Neuronal stem cell (in vitro differentiated cells): Measurements from ENCODE around the gene DIP2C.

ENCODE experiments used
- DNase-seq: peaks from one replicate; pipeline ENCODE4 v3.0.0-alpha.2; 2013; ENCODE audit warnings: low spot score
- H2AFZ ChIP-seq: one replicate; pipeline ENCODE4 v1.6.1; 2013; ENCODE audit warnings: mild to moderate bottlenecking, low read length, inconsistent platforms
- H2AK5ac ChIP-seq: 2 replicates; pipeline ENCODE4 v1.6.1; 2013; ENCODE audit warnings: low read depth, mild to moderate bottlenecking, inconsistent platforms, low read length, moderate library complexity, mixed read lengths
- H2BK120ac ChIP-seq: 2 replicates; pipeline ENCODE4 v1.6.1; 2013; ENCODE audit warnings: low read depth, mild to moderate bottlenecking, inconsistent platforms, low read length, moderate library complexity, mixed read lengths
- H2BK12ac ChIP-seq: one replicate; pipeline ENCODE4 v1.6.1; 2013; ENCODE audit warnings: low read length, inconsistent platforms
- H2BK15ac ChIP-seq: 2 replicates; pipeline ENCODE4 v1.6.1; 2013; ENCODE audit warnings: mild to moderate bottlenecking, low read length, inconsistent platforms, mixed read lengths
- H2BK5ac ChIP-seq: one replicate; pipeline ENCODE4 v1.6.1; 2013; ENCODE audit warnings: inconsistent platforms, mild to moderate bottlenecking, low read length, moderate library complexity
- H3K14ac ChIP-seq: one replicate; pipeline ENCODE4 v1.6.1; 2013; ENCODE audit warnings: low read length, inconsistent platforms
- H3K18ac ChIP-seq: 2 replicates; pipeline ENCODE4 v1.6.1; 2013; ENCODE audit warnings: low read length, inconsistent platforms
- H3K23ac ChIP-seq: 2 replicates; pipeline ENCODE4 v1.6.1; 2013; ENCODE audit warnings: low read depth, mild to moderate bottlenecking, mixed read lengths, low read length, inconsistent platforms; ENCODE audit not compliant: poor library complexity
- H3K27ac ChIP-seq: replicated peaks from 3 replicates; pipeline ENCODE4 v1.5.1; 2013; ENCODE audit warnings: low read length, inconsistent platforms
- H3K27me3 ChIP-seq, 3 experiments: 2 replicates each; pipeline ENCODE4 v1.6.1; 2013; ENCODE audit warnings: low read length in 3 of 3, mild to moderate bottlenecking in 2 of 3, inconsistent platforms in 1 of 3, low read depth in 1 of 3, mixed read lengths in 1 of 3, moderate library complexity in 1 of 3; ENCODE audit not compliant: control insufficient read depth in 3 of 3, insufficient read depth in 3 of 3
- H3K36me3 ChIP-seq, 2 donors: replicated peaks in 1 of 2; 2 replicates each; pipeline ENCODE4 v1.6.1; 2013; ENCODE audit warnings: low read length in 2 of 2; ENCODE audit not compliant: control insufficient read depth in 2 of 2, insufficient read depth in 2 of 2
- H3K4ac ChIP-seq: 2 replicates; pipeline ENCODE4 v1.6.1; 2013; ENCODE audit warnings: inconsistent platforms, mild to moderate bottlenecking, low read length, moderate library complexity
- H3K4me1 ChIP-seq, 2 donors: 1 replicate in 1 of 2; 2 replicates in 1 of 2; pipeline ENCODE4 v1.6.1; 2013; ENCODE audit warnings: low read length in 2 of 2, low read depth in 1 of 2; ENCODE audit not compliant: control insufficient read depth in 2 of 2, insufficient read depth in 1 of 2
- H3K4me2 ChIP-seq: one replicate; pipeline ENCODE4 v1.6.1; 2013; ENCODE audit warnings: mild to moderate bottlenecking, low read length, inconsistent platforms; ENCODE audit not compliant: insufficient read depth, poor library complexity, severe bottlenecking
- H3K4me3 ChIP-seq, 2 donors: 2 replicates each; pipeline ENCODE4 v1.5.1; 2013; ENCODE audit warnings: low read length in 2 of 2, mild to moderate bottlenecking in 2 of 2, inconsistent platforms in 1 of 2, moderate library complexity in 1 of 2
- H3K79me1 ChIP-seq: one replicate; pipeline ENCODE4 v1.6.1; 2013; ENCODE audit warnings: low read depth, mild to moderate bottlenecking, inconsistent platforms, low read length, moderate library complexity
- H3K9ac ChIP-seq: one replicate; pipeline ENCODE4 v1.6.1; 2013; ENCODE audit warnings: mild to moderate bottlenecking, low read depth, low read length, inconsistent platforms; ENCODE audit not compliant: poor library complexity
- H3K9me3 ChIP-seq, 2 donors: replicated peaks in 1 of 2; 2 replicates each; pipeline versions ENCODE3 to v1.6.1; 2013; ENCODE audit warnings: low read length in 2 of 2, mild to moderate bottlenecking in 2 of 2, inconsistent platforms in 1 of 2, low read depth in 1 of 2, mixed read lengths in 1 of 2, moderate library complexity in 1 of 2; ENCODE audit not compliant: control insufficient read depth in 2 of 2, insufficient read depth in 1 of 2
- H4K8ac ChIP-seq: one replicate; pipeline ENCODE4 v1.6.1; 2013; ENCODE audit warnings: low read depth, mild to moderate bottlenecking, inconsistent platforms, low read length, moderate library complexity
- H4K91ac ChIP-seq: one replicate; pipeline ENCODE4 v1.6.1; 2013; ENCODE audit warnings: low read length, low read depth, mild to moderate bottlenecking, inconsistent platforms; ENCODE audit not compliant: poor library complexity
- WGBS, 2 donors: extraction: QIAGEN DNeasy Blood & Tissue Kit; methylation state at CpG; one replicate each; pipeline ENCODE4 v1.1.7; 2013; ENCODE audit warnings: missing lambda C conversion rate in 2 of 2, mixed read lengths in 1 of 2; ENCODE audit not compliant: insufficient read length in 2 of 2, insufficient replicate concordance in 1 of 2; ENCODE audit errors: extremely low coverage in 2 of 2; 5-methylcytosine and 5-hydroxymethylcytosine counted together

DIP2C gene

GRCh38 chr10:716821-717220, 27.4 kb upstream of the DIP2C start:
- no peak for DNase-seq
- Histone ChIP-seq H3K27ac (no peak overlapping the region), H3K4me2 (no peak overlapping the region), H3K79me1 (no peaks in the 10 kb centered on the region), H2BK15ac (no peak overlapping the region), H3K9me3 (peaks cover 7 to 9% of the 10 kb centered on the region in 2 donors), H3K27me3 (peaks cover 0 to 4% (median 0%) of the 10 kb centered on the region in 3 experiments), H4K91ac (no peak overlapping the region), H2BK120ac (no peak overlapping the region), H3K4ac (no peak overlapping the region), H3K18ac (no peak overlapping the region), H3K23ac (no peak overlapping the region), H2AK5ac (no peak overlapping the region), H2BK5ac (no peak overlapping the region), H2AFZ (no peak overlapping the region), H4K8ac (no peak overlapping the region), H3K14ac (no peak overlapping the region), H3K9ac (no peak overlapping the region), H3K4me1 (no peaks in the 10 kb centered on the region), H2BK12ac (no peak overlapping the region), H3K4me3 (no peak overlapping the region), H3K36me3 (no peaks in the 10 kb centered on the region)
- no CpG with 5 or more reads among the region's 5 CpGs for WGBS, 2 donors

- Histone ChIP-seq H2BK12ac (no peak overlapping the region), H4K91ac (no peak overlapping the region), H3K27ac (no peak overlapping the region), H2AK5ac (no peak overlapping the region), H3K4me1 (no peaks in the 10 kb centered on the region), H4K8ac (no peak overlapping the region), H2BK15ac (no peak overlapping the region), H2BK5ac (no peak overlapping the region), H3K23ac (no peak overlapping the region), H3K14ac (no peak overlapping the region), H3K4me2 (no peak overlapping the region), H3K9me3 (peaks cover 7 to 9% of the 10 kb centered on the region in 2 donors), H3K27me3 (peaks cover 0 to 5% (median 0%) of the 10 kb centered on the region in 3 experiments), H3K9ac (no peak overlapping the region), H3K4ac (no peak overlapping the region), H3K79me1 (no peaks in the 10 kb centered on the region), H3K36me3 (no peaks in the 10 kb centered on the region), H2AFZ (no peak overlapping the region), H3K4me3 (no peak overlapping the region), H2BK120ac (no peak overlapping the region), H3K18ac (no peak overlapping the region)
- no CpG with 5 or more reads among the region's 3 CpGs for WGBS, 2 donors
- no peak for DNase-seq
These were observed 24.7 kb upstream of the DIP2C start for GRCh38 chr10:714214-714613.

DNA sequence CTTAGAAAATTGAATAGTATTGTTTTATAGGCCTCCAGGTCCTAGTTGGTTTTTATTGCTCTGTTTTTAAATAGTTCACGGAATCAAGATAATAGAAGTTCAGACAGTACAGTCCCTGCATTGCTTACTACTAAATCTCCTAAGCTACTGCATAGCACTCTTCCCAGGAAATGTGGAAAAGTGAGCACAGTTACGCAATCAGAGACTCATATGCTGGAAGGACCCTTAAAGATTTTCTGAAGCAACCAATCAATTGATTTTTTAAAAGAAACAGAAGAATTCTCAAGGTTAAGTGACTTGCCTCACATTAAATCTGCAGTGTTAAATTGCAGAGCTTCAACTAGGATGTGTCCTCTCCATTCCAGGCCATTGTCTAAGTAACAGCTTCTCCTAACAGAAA, 23.1 kb upstream of the DIP2C start:
- Histone ChIP-seq H3K4ac (no peak overlapping the region), H3K79me1 (no peaks in the 10 kb centered on the region), H2BK120ac (no peak overlapping the region), H2BK12ac (no peak overlapping the region), H2AK5ac (no peak overlapping the region), H3K36me3 (no peaks in the 10 kb centered on the region), H4K8ac (no peak overlapping the region), H3K4me1 (no peaks in the 10 kb centered on the region), H3K18ac (no peak overlapping the region), H3K14ac (no peak overlapping the region), H3K9me3 (peaks cover 7 to 9% of the 10 kb centered on the region in 2 donors), H2BK5ac (no peak overlapping the region), H3K23ac (no peak overlapping the region), H2AFZ (no peak overlapping the region), H3K27me3 (peaks cover 0 to 11% (median 1%) of the 10 kb centered on the region in 3 experiments), H3K27ac (no peak overlapping the region), H3K4me2 (no peak overlapping the region), H3K9ac (no peak overlapping the region), H2BK15ac (no peak overlapping the region), H4K91ac (no peak overlapping the region), H3K4me3 (no peak overlapping the region)
- no CpG with 5 or more reads among the region's 2 CpGs for WGBS, 2 donors
- DNase-seq = no peak

GRCh38 chr10:712089-712488, 22.6 kb upstream of the DIP2C start:
- no peak overlapping the region for H4K91ac ChIP-seq
- H4K8ac ChIP-seq = no peak overlapping the region
- H3K4me1 ChIP-seq = no peaks in the 10 kb centered on the region
- no peak overlapping the region for H3K4ac ChIP-seq
- H2BK12ac ChIP-seq = no peak overlapping the region
- no peak overlapping the region for H2AFZ ChIP-seq
- no peak overlapping the region for H2BK120ac ChIP-seq
- peak overlapping the region; percentile 23 for H2AK5ac ChIP-seq
- WGBS, 2 donors = no CpG with 5 or more reads among the region's 5 CpGs
- H2BK15ac ChIP-seq = no peak overlapping the region
- H3K27me3 ChIP-seq = peaks cover 0 to 11% (median 1%) of the 10 kb centered on the region in 3 experiments
- H3K14ac ChIP-seq = peak overlapping the region; percentile 65
- H3K9me3 ChIP-seq = peaks cover 7 to 9% of the 10 kb centered on the region in 2 donors
- H3K79me1 ChIP-seq = no peaks in the 10 kb centered on the region
- DNase-seq = no peak
- no peak overlapping the region for H3K18ac ChIP-seq
- H2BK5ac ChIP-seq = no peak overlapping the region
- H3K4me3 ChIP-seq = no peak overlapping the region
- H3K27ac ChIP-seq = no peak overlapping the region
- H3K9ac ChIP-seq = no peak overlapping the region
- no peak overlapping the region for H3K23ac ChIP-seq
- H3K4me2 ChIP-seq = no peak overlapping the region
- no peaks in the 10 kb centered on the region for H3K36me3 ChIP-seq
